T-helper 17 cell (primary cell): ENCODE data around the gene TYMS. TPM values are rescaled to one million over a fixed set of nuclear protein-coding genes. Genes with fewer than 3 reads are reported as not detected.

ENCODE experiments used
- ATAC-seq: fragments of 150-1000 bp; cut with Tn5 transposase; 2 replicates; pipeline ENCODE4 v1.10.0; 2021; ENCODE audit warnings: mild to moderate bottlenecking, moderate library complexity
- DNase-seq, 3 donors: peaks; one replicate each; pipeline versions ENCODE4 v3.0.0 to v3.0.0-alpha.2; 2020 to 2021
- H3K9me3 ChIP-seq: one replicate; pipeline ENCODE4 v1.7.0; 2013; ENCODE audit warnings: low read length, mild to moderate bottlenecking; ENCODE audit not compliant: control insufficient read depth, poor library complexity, severe bottlenecking
- H3K27ac Mint-ChIP-seq: one replicate; pipeline ENCODE4 v1.8.0; 2022; ENCODE audit warnings: mild to moderate bottlenecking, moderate library complexity, mixed read lengths
- H3K27me3 Mint-ChIP-seq: one replicate; pipeline ENCODE4 v1.8.0; 2022; ENCODE audit warnings: mixed read lengths
- H3K36me3 Mint-ChIP-seq: one replicate; pipeline ENCODE4 v1.8.0; 2022; ENCODE audit warnings: low read depth, mixed read lengths
- H3K4me1 Mint-ChIP-seq: one replicate; pipeline ENCODE4 v1.8.0; 2022; ENCODE audit warnings: mild to moderate bottlenecking, mixed read lengths
- H3K4me3 Mint-ChIP-seq: one replicate; pipeline ENCODE4 v1.8.0; 2022; ENCODE audit warnings: mild to moderate bottlenecking, moderate library complexity, mixed read lengths
- total RNA-seq, 4 donors: library from RNA in 2 of 4; stranded (reverse) in 2 of 4; gene quantifications; one replicate each; pipeline ENCODE4 v1.2.3 and lab custom pipeline; 2022 to 2026

The TYMS gene
- total RNA-seq, 2 donors from 2014 or later: 0.60 to 2.5 TPM

GRCh38 chr18:654601-655000 is 2.9 kb upstream of the TYMS start:
- DNase-seq: no peak
- Mint-ChIP-seq H3K36me3 (no peaks in the 10 kb centered on the region), H3K4me3 (no peak overlapping the region), H3K27me3 (peaks cover 32% of the 10 kb centered on the region), H3K27ac (no peak overlapping the region), H3K4me1 (peaks cover 16% of the 10 kb centered on the region)
- ATAC-seq: no peak
- H3K9me3 ChIP-seq: no peaks in the 10 kb centered on the region

GRCh38 chr18:655445-655844 is 2.0 kb upstream of the TYMS start:
- Mint-ChIP-seq H3K27ac (no peak overlapping the region), H3K27me3 (peaks cover 40% of the 10 kb centered on the region), H3K4me1 (peaks cover 13% of the 10 kb centered on the region), H3K36me3 (no peaks in the 10 kb centered on the region), H3K4me3 (no peak overlapping the region)
- H3K9me3 ChIP-seq: no peaks in the 10 kb centered on the region
- no peak for ATAC-seq
- no peak for DNase-seq

GRCh38 chr18:658001-658946 is 821 bp downstream of the TYMS start:
- H3K4me1 Mint-ChIP-seq: peaks cover 9% of the 10 kb centered on the region
- H3K4me3 Mint-ChIP-seq: peak overlapping the region; percentile 81
- H3K27me3 Mint-ChIP-seq: peaks cover 37% of the 10 kb centered on the region
- no peaks in the 10 kb centered on the region for H3K36me3 Mint-ChIP-seq
- peak; percentile 67 for ATAC-seq
- H3K27ac Mint-ChIP-seq: peak overlapping the region; percentile 54
- DNase-seq: peak; percentile 17 to 27 (median 18)
- no peaks in the 10 kb centered on the region for H3K9me3 ChIP-seq

GRCh38 chr18:658947-659533 is 1.6 kb downstream of the TYMS start:
- H3K9me3 ChIP-seq: no peaks in the 10 kb centered on the region
- Mint-ChIP-seq H3K4me1 (peaks cover 9% of the 10 kb centered on the region), H3K36me3 (no peaks in the 10 kb centered on the region), H3K27ac (peak overlapping the region; percentile 54), H3K27me3 (peaks cover 30% of the 10 kb centered on the region), H3K4me3 (peak overlapping the region; percentile 81)
- DNase-seq (no peak), ATAC-seq (no peak)

GRCh38 chr18:659597-659996 is 2.1 kb downstream of the TYMS start:
- no peak overlapping the region for H3K27ac Mint-ChIP-seq
- H3K27me3 Mint-ChIP-seq: peaks cover 27% of the 10 kb centered on the region
- no peaks in the 10 kb centered on the region for H3K9me3 ChIP-seq
- peak overlapping the region; percentile 81 for H3K4me3 Mint-ChIP-seq
- peaks cover 9% of the 10 kb centered on the region for H3K4me1 Mint-ChIP-seq
- H3K36me3 Mint-ChIP-seq: no peaks in the 10 kb centered on the region
- DNase-seq: no peak
- ATAC-seq: no peak

GRCh38 chr18:662197-662596 is 4.7 kb downstream of the TYMS start:
- DNase-seq (no peak), ATAC-seq (no peak)
- peaks cover 15% of the 10 kb centered on the region for H3K27me3 Mint-ChIP-seq
- no peaks in the 10 kb centered on the region for H3K36me3 Mint-ChIP-seq
- no peak overlapping the region for H3K27ac Mint-ChIP-seq
- peaks cover 8% of the 10 kb centered on the region for H3K4me1 Mint-ChIP-seq
- H3K9me3 ChIP-seq: no peaks in the 10 kb centered on the region
- H3K4me3 Mint-ChIP-seq: no peak overlapping the region

- Mint-ChIP-seq H3K4me1 (no peaks in the 10 kb centered on the region), H3K36me3 (no peaks in the 10 kb centered on the region), H3K27me3 (no peaks in the 10 kb centered on the region), H3K27ac (no peak overlapping the region), H3K4me3 (no peak overlapping the region)
- no peak for DNase-seq
- no peak for ATAC-seq
- H3K9me3 ChIP-seq: no peaks in the 10 kb centered on the region
Measured at GRCh38 chr18:666177-666576, 8.7 kb downstream of the TYMS start.

GRCh38 chr18:666628-667027 is 9.2 kb downstream of the TYMS start:
- H3K36me3 Mint-ChIP-seq: no peaks in the 10 kb centered on the region
- no peak overlapping the region for H3K4me3 Mint-ChIP-seq
- H3K4me1 Mint-ChIP-seq: no peaks in the 10 kb centered on the region
- no peaks in the 10 kb centered on the region for H3K9me3 ChIP-seq
- no peaks in the 10 kb centered on the region for H3K27me3 Mint-ChIP-seq
- no peak for ATAC-seq
- no peak for DNase-seq
- H3K27ac Mint-ChIP-seq: no peak overlapping the region

GRCh38 chr18:668260-668659 is 10.8 kb downstream of the TYMS start:
- H3K9me3 ChIP-seq: no peaks in the 10 kb centered on the region
- DNase-seq: no peak
- no peak for ATAC-seq
- H3K27me3 Mint-ChIP-seq: no peaks in the 10 kb centered on the region
- no peak overlapping the region for H3K4me3 Mint-ChIP-seq
- no peak overlapping the region for H3K27ac Mint-ChIP-seq
- H3K4me1 Mint-ChIP-seq: no peaks in the 10 kb centered on the region
- H3K36me3 Mint-ChIP-seq: peaks cover 2% of the 10 kb centered on the region

- Mint-ChIP-seq H3K4me1 (no peaks in the 10 kb centered on the region), H3K27me3 (no peaks in the 10 kb centered on the region), H3K27ac (no peak overlapping the region), H3K4me3 (no peak overlapping the region), H3K36me3 (peaks cover 2% of the 10 kb centered on the region)
- no peak for ATAC-seq
- no peak for DNase-seq
- H3K9me3 ChIP-seq: no peaks in the 10 kb centered on the region
Measured at GRCh38 chr18:669077-669476, 11.6 kb downstream of the TYMS start.

- H3K4me1 Mint-ChIP-seq: no peaks in the 10 kb centered on the region
- ATAC-seq (no peak), DNase-seq (no peak)
- peaks cover 2% of the 10 kb centered on the region for H3K36me3 Mint-ChIP-seq
- H3K27me3 Mint-ChIP-seq: no peaks in the 10 kb centered on the region
- no peaks in the 10 kb centered on the region for H3K9me3 ChIP-seq
- peak overlapping the region; percentile 6 for H3K27ac Mint-ChIP-seq
- H3K4me3 Mint-ChIP-seq: no peak overlapping the region
Measured at GRCh38 chr18:670522-670921, 13.1 kb downstream of the TYMS start.

GRCh38 chr18:671405-671804 is 14.0 kb downstream of the TYMS start:
- no peak overlapping the region for H3K27ac Mint-ChIP-seq
- H3K36me3 Mint-ChIP-seq: peaks cover 4% of the 10 kb centered on the region
- no peak overlapping the region for H3K4me3 Mint-ChIP-seq
- no peaks in the 10 kb centered on the region for H3K27me3 Mint-ChIP-seq
- DNase-seq (no peak), ATAC-seq (no peak)
- H3K4me1 Mint-ChIP-seq: peaks cover 2% of the 10 kb centered on the region
- no peaks in the 10 kb centered on the region for H3K9me3 ChIP-seq

- Mint-ChIP-seq H3K27me3 (no peaks in the 10 kb centered on the region), H3K36me3 (peaks cover 8% of the 10 kb centered on the region), H3K4me3 (no peak overlapping the region), H3K4me1 (peaks cover 4% of the 10 kb centered on the region), H3K27ac (no peak overlapping the region)
- DNase-seq: no peak
- no peaks in the 10 kb centered on the region for H3K9me3 ChIP-seq
- ATAC-seq: no peak
Measured at GRCh38 chr18:673317-673716, 15.9 kb downstream of the TYMS start.

GRCh38 chr18:673769-674168 is 16.3 kb downstream of the TYMS start:
- H3K27ac Mint-ChIP-seq: no peak overlapping the region
- no peaks in the 10 kb centered on the region for H3K27me3 Mint-ChIP-seq
- peaks cover 4% of the 10 kb centered on the region for H3K4me1 Mint-ChIP-seq
- H3K9me3 ChIP-seq: no peaks in the 10 kb centered on the region
- H3K36me3 Mint-ChIP-seq: peaks cover 8% of the 10 kb centered on the region
- DNase-seq (no peak), ATAC-seq (no peak)
- H3K4me3 Mint-ChIP-seq: no peak overlapping the region
